ENCODE measurements around the gene C1orf56. TPM values are rescaled to one million over a fixed set of nuclear protein-coding genes. Genes with fewer than 3 reads are reported as not detected.
A peak's percentile ranks its signal among the peaks of the same experiment; 100 is the strongest.

The C1orf56 gene
- total RNA-seq, 6 donors from 2014 or later, result 2.6 to 9.4 (median 3.8) TPM

DNA sequence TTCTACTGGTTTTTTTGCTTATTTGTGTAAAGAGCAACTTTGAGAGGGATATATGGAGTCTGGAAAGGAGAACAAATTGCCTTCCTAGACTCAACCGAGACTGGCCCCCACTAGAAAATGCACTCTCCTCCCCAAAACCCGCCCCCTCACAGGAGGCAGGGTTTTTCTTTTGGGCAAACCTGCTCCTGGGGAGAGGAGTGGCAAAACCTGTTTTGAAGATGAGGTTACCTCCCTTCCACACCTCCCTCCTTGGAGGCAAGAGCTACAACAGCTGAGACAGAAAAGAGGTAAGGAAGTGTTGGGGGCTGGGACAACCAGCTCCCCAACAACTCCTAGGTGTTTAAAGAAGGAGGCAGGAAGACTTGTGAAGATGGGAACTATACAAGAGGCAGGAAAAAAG lies 11.2 kb upstream of the C1orf56 start, which contains the start of gene BNIPL:
Gene BNIPL, plus strand, starts transcription at position 231 of the 400 bp plus-strand sequence. Its CDS starts 140 bp downstream, at position 371.
- H3K27ac ChIP-seq, result peak within 1 kb of the TSS in 1 of 4 donors; percentile 21
- peaks cover 0 to 35% (median 20%) of the 10 kb centered on the region in 4 donors for H3K36me3 ChIP-seq
- peak in 1 of 2 donors; percentile 80 for ATAC-seq (ENCODE audit: low FRiP score in 2 of 2)
- 23 to 50% methylated on average over 2 of the region's 2 CpGs for WGBS, 2 donors
- H3K9me3 ChIP-seq, result no peaks in the 10 kb centered on the region
- no peaks in the 10 kb centered on the region for H3K27me3 ChIP-seq
- peak within 1 kb of the TSS in 3 of 4 donors; percentile 3 to 37 (median 5) for H3K4me3 ChIP-seq
- DNase-seq, result peak in 1 of 2 donors; percentile 59
- TF ChIP-seq POLR2AphosphoS5 (IDR thresholded peaks at IDR 0.05) (peak in 1 of 2 donors; percentile 17), EP300 (IDR thresholded peaks at IDR 0.05) (no peak), POLR2A (IDR thresholded peaks at IDR 0.05) (peak in 1 of 4 donors; percentile 21)
- TF ChIP-seq, protein P1, sequence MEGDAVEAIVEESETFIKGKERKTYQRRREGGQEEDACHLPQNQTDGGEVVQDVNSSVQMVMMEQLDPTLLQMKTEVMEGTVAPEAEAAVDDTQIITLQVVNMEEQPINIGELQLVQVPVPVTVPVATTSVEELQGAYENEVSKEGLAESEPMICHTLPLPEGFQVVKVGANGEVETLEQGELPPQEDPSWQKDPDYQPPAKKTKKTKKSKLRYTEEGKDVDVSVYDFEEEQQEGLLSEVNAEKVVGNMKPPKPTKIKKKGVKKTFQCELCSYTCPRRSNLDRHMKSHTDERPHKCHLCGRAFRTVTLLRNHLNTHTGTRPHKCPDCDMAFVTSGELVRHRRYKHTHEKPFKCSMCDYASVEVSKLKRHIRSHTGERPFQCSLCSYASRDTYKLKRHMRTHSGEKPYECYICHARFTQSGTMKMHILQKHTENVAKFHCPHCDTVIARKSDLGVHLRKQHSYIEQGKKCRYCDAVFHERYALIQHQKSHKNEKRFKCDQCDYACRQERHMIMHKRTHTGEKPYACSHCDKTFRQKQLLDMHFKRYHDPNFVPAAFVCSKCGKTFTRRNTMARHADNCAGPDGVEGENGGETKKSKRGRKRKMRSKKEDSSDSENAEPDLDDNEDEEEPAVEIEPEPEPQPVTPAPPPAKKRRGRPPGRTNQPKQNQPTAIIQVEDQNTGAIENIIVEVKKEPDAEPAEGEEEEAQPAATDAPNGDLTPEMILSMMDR (IDR thresholded peaks at IDR 0.05), result no peak
- H3K4me1 ChIP-seq, result peaks cover 0 to 5% (median 0%) of the 10 kb centered on the region in 4 donors

DNA sequence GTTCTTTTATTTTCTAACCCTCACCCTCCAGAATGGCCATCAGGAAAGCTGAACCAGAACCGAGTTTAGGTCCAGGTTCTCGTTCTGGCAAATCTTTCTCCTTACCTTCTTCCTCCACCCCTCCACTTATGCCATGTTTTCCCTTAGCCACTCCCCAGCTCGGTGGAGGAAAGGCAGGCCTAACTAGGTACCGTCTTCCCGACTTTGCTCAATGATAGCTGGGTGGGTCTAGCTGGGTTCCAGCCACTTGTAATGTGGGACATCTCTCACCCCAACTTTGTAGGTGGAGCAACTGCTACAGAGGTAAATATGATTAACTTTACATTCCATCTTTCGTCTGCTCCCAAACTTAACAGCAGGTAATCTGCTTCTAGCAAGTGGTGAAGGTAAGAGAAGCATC lies 10.5 kb upstream of the C1orf56 start:
- no peaks in the 10 kb centered on the region for H3K9me3 ChIP-seq
- peak overlapping the region in 2 of 4 donors; percentile 5 to 37 for H3K4me3 ChIP-seq
- DNase-seq, result no peak
- TF ChIP-seq POLR2AphosphoS5 (IDR thresholded peaks at IDR 0.05) (no peak), POLR2A (IDR thresholded peaks at IDR 0.05) (no peak), EP300 (IDR thresholded peaks at IDR 0.05) (no peak)
- TF ChIP-seq, protein P1 (IDR thresholded peaks at IDR 0.05), result no peak
- H3K4me1 ChIP-seq, result peaks cover 0 to 5% (median 0%) of the 10 kb centered on the region in 4 donors
- WGBS, 2 donors, result 68 to 74% methylated on average over 6 of the region's 6 CpGs
- no peak for ATAC-seq (ENCODE audit: low FRiP score in 2 of 2)
- peak overlapping the region in 1 of 4 donors; percentile 21 for H3K27ac ChIP-seq
- no peaks in the 10 kb centered on the region for H3K27me3 ChIP-seq
- H3K36me3 ChIP-seq, result peaks cover 0 to 28% (median 17%) of the 10 kb centered on the region in 4 donors

DNA sequence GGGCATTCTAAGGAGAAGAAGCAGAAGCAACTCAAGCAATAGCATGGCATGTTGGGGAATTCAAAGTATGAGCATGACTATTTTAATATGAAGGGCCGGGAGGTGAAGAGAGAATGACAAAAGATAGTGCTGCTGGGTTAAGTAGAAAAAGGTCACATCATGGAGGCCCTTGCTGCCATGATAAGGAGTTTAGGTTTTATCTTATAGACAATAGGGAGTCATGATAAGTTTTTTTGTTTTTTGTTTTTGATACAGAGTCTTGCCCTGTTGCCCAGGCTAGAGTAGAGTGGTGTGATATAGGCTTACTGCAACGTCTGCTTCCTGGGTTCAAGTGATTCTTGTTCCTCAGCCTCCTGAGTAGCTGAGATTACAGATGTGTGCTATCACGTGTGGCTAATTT lies 8.0 kb upstream of the C1orf56 start:
- peaks cover 0 to 23% (median 6%) of the 10 kb centered on the region in 4 donors for H3K36me3 ChIP-seq
- no peaks in the 10 kb centered on the region for H3K27me3 ChIP-seq
- H3K9me3 ChIP-seq, result no peaks in the 10 kb centered on the region
- H3K27ac ChIP-seq, result no peak overlapping the region
- TF ChIP-seq, protein P1 (IDR thresholded peaks at IDR 0.05), result no peak
- no peak overlapping the region for H3K4me3 ChIP-seq
- 88 to 91% methylated on average over 3 of the region's 3 CpGs for WGBS, 2 donors
- no peak for DNase-seq
- peaks cover 0 to 5% (median 0%) of the 10 kb centered on the region in 4 donors for H3K4me1 ChIP-seq
- no peak for ATAC-seq (ENCODE audit: low FRiP score in 2 of 2)

DNA sequence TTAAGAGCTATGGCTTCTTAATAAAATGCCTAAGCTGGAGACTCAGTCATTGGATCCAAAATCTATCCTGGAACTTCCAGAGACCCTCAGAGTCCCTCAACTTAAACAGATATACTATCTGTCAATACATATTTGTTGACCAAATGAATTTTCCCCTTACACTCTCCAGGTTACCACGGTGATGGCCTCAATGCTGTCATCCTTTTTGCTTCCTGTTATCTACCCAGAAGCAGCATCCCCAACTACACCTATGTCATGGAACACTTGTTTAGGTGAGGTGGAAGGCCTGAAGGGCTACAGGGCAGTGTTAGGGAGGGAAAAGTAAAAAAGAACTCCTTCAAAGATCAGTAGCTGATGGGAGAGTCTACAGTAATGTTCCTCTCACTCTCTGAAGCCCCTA lies 4.4 kb upstream of the C1orf56 start:
- Histone ChIP-seq H3K9me3 (no peaks in the 10 kb centered on the region), H3K4me1 (peaks cover 3 to 13% (median 8%) of the 10 kb centered on the region in 4 donors), H3K36me3 (peaks cover 0 to 14% (median 0%) of the 10 kb centered on the region in 4 donors), H3K27me3 (no peaks in the 10 kb centered on the region), H3K4me3 (no peak overlapping the region), H3K27ac (no peak overlapping the region)
- TF ChIP-seq EP300 (IDR thresholded peaks at IDR 0.05) (no peak), POLR2A (IDR thresholded peaks at IDR 0.05) (no peak), POLR2AphosphoS5 (IDR thresholded peaks at IDR 0.05) (no peak)
- TF ChIP-seq, protein P1 (IDR thresholded peaks at IDR 0.05), result no peak
- ATAC-seq (ENCODE audit: low FRiP score in 2 of 2), result no peak
- WGBS, 2 donors, result 91 to 100% methylated on average over 1 of the region's 1 CpG
- DNase-seq, result no peak
